ENCODE results near the gene SSH2. TPM values are rescaled to one million over a fixed set of nuclear protein-coding genes. Genes with fewer than 3 reads are reported as not detected.
"Not testable (repeated sequence)": the region's sequence is repeated elsewhere in the genome, so short reads cannot be mapped to it uniquely, and the experiment has no call there.

Gene SSH2
- total RNA-seq, 2 experiments from 2014 or later, result 41.0 to 62.9 TPM

GRCh38 chr17:29885031-29885640 lies 44.9 kb downstream of the SSH2 start:
- Mint-ChIP-seq H3K9me3 (ENCODE audit: low read depth) (no peaks in the 10 kb centered on the region), H3K27me3 (no peaks in the 10 kb centered on the region), H3K36me3 (peaks cover 11% of the 10 kb centered on the region), H3K4me3 (no peak overlapping the region), H3K4me1 (peaks cover 12% of the 10 kb centered on the region), H3K27ac (no peak overlapping the region)
- DNase-seq, result no peak
- no peak for ATAC-seq
- CTCF ChIA-PET, result interaction anchor here (0.6 to 0.8 kb wide), 2 partner anchors 75 to 150 kb away, joined by 3 read pairs; no protein-coding TSS in a partner anchor

- peak overlapping the region; percentile 10 for H3K27ac Mint-ChIP-seq
- CTCF ChIA-PET, result no interaction called here
- no peaks in the 10 kb centered on the region for H3K9me3 Mint-ChIP-seq (ENCODE audit: low read depth)
- ATAC-seq (no peak), DNase-seq (no peak)
- no peak overlapping the region for H3K4me3 Mint-ChIP-seq
- peaks cover 10% of the 10 kb centered on the region for H3K36me3 Mint-ChIP-seq
- no peaks in the 10 kb centered on the region for H3K27me3 Mint-ChIP-seq
- peaks cover 12% of the 10 kb centered on the region for H3K4me1 Mint-ChIP-seq
Measured at GRCh38 chr17:29883497-29883896, 46.5 kb downstream of the SSH2 start.

- Mint-ChIP-seq H3K27me3 (no peaks in the 10 kb centered on the region), H3K4me3 (no peak overlapping the region), H3K4me1 (peaks cover 12% of the 10 kb centered on the region), H3K27ac (no peak overlapping the region), H3K36me3 (peaks cover 10% of the 10 kb centered on the region), H3K9me3 (ENCODE audit: low read depth) (no peaks in the 10 kb centered on the region)
- CTCF ChIA-PET, result no interaction called here
- ATAC-seq (no peak), DNase-seq (no peak)
Measured at GRCh38 chr17:29881256-29881655, 48.8 kb downstream of the SSH2 start.

GRCh38 chr17:29880031-29880430 lies 50.0 kb downstream of the SSH2 start:
- Mint-ChIP-seq H3K4me1 (peaks cover 12% of the 10 kb centered on the region), H3K36me3 (peaks cover 4% of the 10 kb centered on the region), H3K9me3 (ENCODE audit: low read depth) (no peaks in the 10 kb centered on the region), H3K4me3 (no peak overlapping the region), H3K27me3 (no peaks in the 10 kb centered on the region), H3K27ac (no peak overlapping the region)
- CTCF ChIA-PET, result no interaction called here
- ATAC-seq (no peak), DNase-seq (no peak)

GRCh38 chr17:29874931-29875596 lies 55.0 kb downstream of the SSH2 start:
- Mint-ChIP-seq H3K9me3 (ENCODE audit: low read depth) (no peaks in the 10 kb centered on the region), H3K4me1 (no peaks in the 10 kb centered on the region), H3K27me3 (no peaks in the 10 kb centered on the region), H3K36me3 (peaks cover 4% of the 10 kb centered on the region), H3K4me3 (no peak overlapping the region), H3K27ac (no peak overlapping the region)
- DNase-seq, result no peak
- CTCF ChIA-PET, result no interaction called here
- ATAC-seq, result no peak

GRCh38 chr17:29874358-29874757 lies 55.7 kb downstream of the SSH2 start:
- H3K4me3 Mint-ChIP-seq; H3K4me1 Mint-ChIP-seq; H3K36me3 Mint-ChIP-seq; DNase-seq; H3K27me3 Mint-ChIP-seq; H3K9me3 Mint-ChIP-seq (ENCODE audit: low read depth); ATAC-seq; H3K27ac Mint-ChIP-seq; CTCF ChIA-PET: not testable (repeated sequence)

- Mint-ChIP-seq H3K27ac (no peak overlapping the region), H3K36me3 (peaks cover 4% of the 10 kb centered on the region), H3K4me1 (no peaks in the 10 kb centered on the region), H3K9me3 (ENCODE audit: low read depth) (no peaks in the 10 kb centered on the region), H3K4me3 (no peak overlapping the region), H3K27me3 (no peaks in the 10 kb centered on the region)
- CTCF ChIA-PET, result interaction anchor here (0.8 to 1.1 kb wide), 2 partner anchors 23 to 58 kb away, joined by 3 to 6 read pairs; no protein-coding TSS in a partner anchor
- DNase-seq (no peak), ATAC-seq (no peak)
Measured at GRCh38 chr17:29873476-29873875, 56.6 kb downstream of the SSH2 start.

GRCh38 chr17:29870836-29871465 lies 59.1 kb downstream of the SSH2 start:
- ATAC-seq, result no peak
- no peaks in the 10 kb centered on the region for H3K36me3 Mint-ChIP-seq
- no peak overlapping the region for H3K27ac Mint-ChIP-seq
- DNase-seq, result no peak
- no peak overlapping the region for H3K4me3 Mint-ChIP-seq
- peaks cover 7% of the 10 kb centered on the region for H3K4me1 Mint-ChIP-seq
- H3K9me3 Mint-ChIP-seq (ENCODE audit: low read depth), result no peaks in the 10 kb centered on the region
- CTCF ChIA-PET, result interaction anchor here (1.0 kb wide), 1 partner anchor 16 kb away, joined by 3 read pairs; no protein-coding TSS in a partner anchor
- H3K27me3 Mint-ChIP-seq, result no peaks in the 10 kb centered on the region

GRCh38 chr17:29867643-29868181 lies 62.3 kb downstream of the SSH2 start:
- no peaks in the 10 kb centered on the region for H3K9me3 Mint-ChIP-seq (ENCODE audit: low read depth)
- CTCF ChIA-PET, result interaction anchor here (0.7 to 2.2 kb wide), 5 partner anchors 36 to 204 kb away, joined by 3 to 12 read pairs (median 4); partner anchors contain the start of gene SSH2
- no peak overlapping the region for H3K4me3 Mint-ChIP-seq
- H3K27ac Mint-ChIP-seq, result no peak overlapping the region
- H3K4me1 Mint-ChIP-seq, result peaks cover 7% of the 10 kb centered on the region
- H3K27me3 Mint-ChIP-seq, result no peaks in the 10 kb centered on the region
- DNase-seq (no peak), ATAC-seq (no peak)
- peaks cover 2% of the 10 kb centered on the region for H3K36me3 Mint-ChIP-seq

- ATAC-seq (no peak), DNase-seq (no peak)
- Mint-ChIP-seq H3K36me3 (peaks cover 3% of the 10 kb centered on the region), H3K9me3 (ENCODE audit: low read depth) (no peaks in the 10 kb centered on the region), H3K27ac (no peak overlapping the region), H3K4me1 (peaks cover 7% of the 10 kb centered on the region), H3K27me3 (no peaks in the 10 kb centered on the region), H3K4me3 (no peak overlapping the region)
- CTCF ChIA-PET, result interaction anchor here (1.2 to 2.2 kb wide), 3 partner anchors 59 to 228 kb away, joined by 3 to 12 read pairs (median 6); no protein-coding TSS in a partner anchor
Measured at GRCh38 chr17:29866746-29867404, 63.2 kb downstream of the SSH2 start.

GRCh38 chr17:29864615-29865014 lies 65.4 kb downstream of the SSH2 start:
- Mint-ChIP-seq H3K4me3 (no peak overlapping the region), H3K9me3 (ENCODE audit: low read depth) (no peaks in the 10 kb centered on the region), H3K36me3 (peaks cover 3% of the 10 kb centered on the region), H3K4me1 (peaks cover 7% of the 10 kb centered on the region), H3K27ac (no peak overlapping the region), H3K27me3 (no peaks in the 10 kb centered on the region)
- DNase-seq (no peak), ATAC-seq (no peak)
- CTCF ChIA-PET, result no interaction called here

GRCh38 chr17:29864123-29864522 lies 65.9 kb downstream of the SSH2 start:
- H3K27ac Mint-ChIP-seq; H3K4me3 Mint-ChIP-seq; DNase-seq; H3K27me3 Mint-ChIP-seq; CTCF ChIA-PET; ATAC-seq; H3K36me3 Mint-ChIP-seq; H3K9me3 Mint-ChIP-seq (ENCODE audit: low read depth); H3K4me1 Mint-ChIP-seq: not testable (repeated sequence)

- ATAC-seq (no peak), DNase-seq (no peak)
- H3K9me3 Mint-ChIP-seq (ENCODE audit: low read depth), result no peaks in the 10 kb centered on the region
- H3K27ac Mint-ChIP-seq, result no peak overlapping the region
- no peaks in the 10 kb centered on the region for H3K27me3 Mint-ChIP-seq
- H3K36me3 Mint-ChIP-seq, result peaks cover 3% of the 10 kb centered on the region
- no peak overlapping the region for H3K4me3 Mint-ChIP-seq
- H3K4me1 Mint-ChIP-seq, result peaks cover 7% of the 10 kb centered on the region
- CTCF ChIA-PET, result no interaction called here
Measured at GRCh38 chr17:29862951-29863350, 67.1 kb downstream of the SSH2 start.

All from activated CD8-positive, alpha-beta memory T cell treated with anti-CD3 and anti-CD28 coated beads, Interleukin-2, amount 10 ng/mL, durations not matched to agents 7 days and 5 days (primary cell).